HEK293T (cell line): ENCODE results near the gene CMYA5.
"Not testable (repeated sequence)": the region's sequence is repeated elsewhere in the genome, so short reads cannot be mapped to it uniquely, and the experiment has no call there.

Experiments used
- CTCF ChIA-PET: fragments of 350-600 bp; formaldehyde crosslinking; extraction: SDS; loops from one replicate; lab custom pipeline; 2021; ENCODE audit warnings: antibody characterized with exemption, inconsistent platforms; lab: Yijun Ruan, JAX
- POLR2A ChIA-PET: fragments of 350-600 bp; formaldehyde crosslinking; extraction: SDS; loops from one replicate; lab custom pipeline; 2020; ENCODE audit warnings: antibody characterized with exemption, inconsistent platforms; lab: Yijun Ruan, JAX
- DNase-seq: peaks from one replicate; pipeline ENCODE4 v3.0.0; 2012; ENCODE audit warnings: mixed read lengths; ENCODE audit errors: extremely low spot score
- ARNT ChIP-seq: fragments of 450-650 bp; IDR thresholded peaks from 2 replicates; pipeline ENCODE4 v1.6.1; 2017; ENCODE audit warnings: mild to moderate bottlenecking
- BHLHE40 ChIP-seq: fragments of 450-650 bp; IDR thresholded peaks from 2 replicates; pipeline ENCODE4 v1.6.1; 2016; ENCODE audit warnings: mild to moderate bottlenecking, moderate library complexity, borderline replicate concordance
- CTBP1 ChIP-seq: fragments of 450-650 bp; IDR thresholded peaks from 2 replicates; pipeline ENCODE4 v1.6.1; 2016; ENCODE audit warnings: borderline replicate concordance
- ELF4 ChIP-seq: fragments of 450-650 bp; IDR thresholded peaks from 2 replicates; pipeline ENCODE4 v1.6.1; 2017; ENCODE audit warnings: antibody characterized with exemption
- FOXA1 ChIP-seq: fragments of 450-650 bp; IDR thresholded peaks from 2 replicates; pipeline ENCODE4 v1.6.1; 2016; ENCODE audit warnings: mild to moderate bottlenecking
- FOXK2 ChIP-seq: fragments of 450-650 bp; IDR thresholded peaks from 2 replicates; pipeline ENCODE4 v1.6.1; 2016; ENCODE audit warnings: mild to moderate bottlenecking
- FOXM1 ChIP-seq: fragments of 450-650 bp; IDR thresholded peaks from 2 replicates; pipeline ENCODE4 v1.6.1; 2017; ENCODE audit warnings: mild to moderate bottlenecking, borderline replicate concordance
- HDGF ChIP-seq: fragments of 450-650 bp; IDR thresholded peaks from 2 replicates; pipeline ENCODE4 v1.6.1; 2017; ENCODE audit warnings: antibody characterized with exemption, borderline replicate concordance
- L3MBTL2 ChIP-seq: fragments of 450-650 bp; conservative IDR thresholded peaks from 2 replicates; pipeline ENCODE4 v1.6.1; 2016; ENCODE audit warnings: mild to moderate bottlenecking
- LEF1 ChIP-seq: fragments of 450-650 bp; IDR thresholded peaks from 2 replicates; pipeline ENCODE4 v1.6.1; 2017; ENCODE audit warnings: mild to moderate bottlenecking, borderline replicate concordance
- NFRKB ChIP-seq: fragments of 450-650 bp; IDR thresholded peaks from 2 replicates; pipeline ENCODE4 v1.6.1; 2016; ENCODE audit warnings: mild to moderate bottlenecking, moderate library complexity
- SP1 ChIP-seq: fragments of 450-650 bp; IDR thresholded peaks from 2 replicates; pipeline ENCODE4 v1.6.1; 2017
- SUZ12 ChIP-seq: fragments of 450-650 bp; IDR thresholded peaks from 2 replicates; pipeline ENCODE4 v1.6.1; 2016; ENCODE audit warnings: mild to moderate bottlenecking
- TARDBP ChIP-seq: fragments of 450-650 bp; IDR thresholded peaks from 2 replicates; pipeline ENCODE4 v1.6.1; 2016
- ZNF384 ChIP-seq: fragments of 450-650 bp; IDR thresholded peaks from 2 replicates; pipeline ENCODE4 v1.6.1; 2016
- TF ChIP-seq, protein P1 (sequence below): fragments of 450-650 bp; IDR thresholded peaks from 2 replicates; pipeline ENCODE4 v1.6.1; 2016

The CMYA5 gene

GRCh38 chr5:79753877-79754645, 64.4 kb downstream of the CMYA5 start:
- POLR2A ChIA-PET, result no interaction called here
- TF ChIP-seq BHLHE40 (no peak), FOXA1 (no peak), NFRKB (no peak), ZNF384 (no peak), CTBP1 (no peak), FOXM1 (no peak), SUZ12 (no peak), LEF1 (no peak), HDGF (no peak), L3MBTL2 (no peak), SP1 (no peak), ELF4 (no peak), TARDBP (no peak), ARNT (no peak), FOXK2 (no peak)
- TF ChIP-seq, protein P1, sequence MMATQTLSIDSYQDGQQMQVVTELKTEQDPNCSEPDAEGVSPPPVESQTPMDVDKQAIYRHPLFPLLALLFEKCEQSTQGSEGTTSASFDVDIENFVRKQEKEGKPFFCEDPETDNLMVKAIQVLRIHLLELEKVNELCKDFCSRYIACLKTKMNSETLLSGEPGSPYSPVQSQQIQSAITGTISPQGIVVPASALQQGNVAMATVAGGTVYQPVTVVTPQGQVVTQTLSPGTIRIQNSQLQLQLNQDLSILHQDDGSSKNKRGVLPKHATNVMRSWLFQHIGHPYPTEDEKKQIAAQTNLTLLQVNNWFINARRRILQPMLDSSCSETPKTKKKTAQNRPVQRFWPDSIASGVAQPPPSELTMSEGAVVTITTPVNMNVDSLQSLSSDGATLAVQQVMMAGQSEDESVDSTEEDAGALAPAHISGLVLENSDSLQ, result no peak
- no peak for DNase-seq
- CTCF ChIA-PET, result no interaction called here

DNA sequence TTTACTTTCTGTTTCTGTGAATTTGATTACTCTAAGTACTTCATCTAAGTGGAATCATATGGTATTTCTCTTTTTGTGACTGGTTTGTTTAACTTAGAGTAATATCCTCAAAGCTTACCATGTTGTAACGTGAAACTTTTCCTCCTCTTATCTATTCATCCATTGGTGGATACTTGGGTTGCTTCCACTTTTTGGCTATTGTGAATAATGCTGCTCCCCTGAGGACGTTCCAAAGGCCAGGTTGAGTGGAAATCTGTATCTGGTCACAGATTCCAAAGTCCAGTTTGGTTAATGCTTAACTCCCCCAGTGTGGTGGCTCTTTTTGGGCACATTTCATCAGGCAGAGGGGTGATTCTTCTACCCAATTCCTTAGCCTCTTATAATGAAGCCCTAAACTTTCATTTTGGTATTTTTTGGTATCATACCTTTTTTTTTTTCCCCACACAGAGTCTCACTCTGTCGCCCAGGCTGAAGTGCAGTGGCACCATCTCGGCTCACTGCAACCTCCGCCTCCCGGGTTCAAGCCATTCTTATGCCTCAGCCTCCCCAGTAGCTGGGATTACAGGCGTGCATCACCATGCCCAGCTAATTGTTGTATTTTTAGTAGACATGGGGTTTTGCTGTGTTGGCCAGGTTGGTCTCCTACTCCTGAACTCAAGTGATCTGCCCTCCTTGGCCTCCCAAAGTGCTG, 65.4 kb downstream of the CMYA5 start:
- TF ChIP-seq NFRKB (no peak), BHLHE40 (no peak), FOXA1 (no peak), ARNT (no peak)
- POLR2A ChIA-PET, result no interaction called here
- CTCF ChIA-PET, result interaction anchor here (0.6 kb wide), 1 partner anchor 94 kb away, joined by 5 read pairs; no protein-coding TSS in a partner anchor

GRCh38 chr5:79756076-79756475, 66.4 kb downstream of the CMYA5 start:
- POLR2A ChIA-PET, result no interaction called here

More for the DNA sequence above, 65.4 kb downstream of the CMYA5 start:
- DNase-seq, result no peak

GRCh38 chr5:79759436-79759835, 69.8 kb downstream of the CMYA5 start:
- CTCF ChIA-PET, result no interaction called here
- TF ChIP-seq HDGF (no peak), LEF1 (no peak), FOXK2 (no peak), TARDBP (no peak), L3MBTL2 (no peak), NFRKB (no peak), FOXM1 (no peak), BHLHE40 (no peak), ELF4 (no peak), SUZ12 (no peak)
- POLR2A ChIA-PET, result no interaction called here
- no peak for DNase-seq

More at GRCh38 chr5:79756076-79756475, 66.4 kb downstream of the CMYA5 start:
- TF ChIP-seq L3MBTL2 (no peak), SUZ12 (no peak), HDGF (no peak), BHLHE40 (no peak), LEF1 (no peak), FOXA1 (no peak), FOXK2 (no peak)
- no peak for DNase-seq
- CTCF ChIA-PET, result no interaction called here

- POLR2A ChIA-PET, result no interaction called here
- no peak for DNase-seq
- TF ChIP-seq BHLHE40 (no peak), LEF1 (no peak), SUZ12 (no peak), L3MBTL2 (no peak), ELF4 (no peak)
- CTCF ChIA-PET, result no interaction called here
Measured at GRCh38 chr5:79759848-79760247, 70.2 kb downstream of the CMYA5 start.

- ChIA-PET POLR2A (no interaction called here), CTCF (no interaction called here)
- TF ChIP-seq, protein P1, result no peak
- DNase-seq, result no peak
Measured at GRCh38 chr5:79762929-79763328, 73.3 kb downstream of the CMYA5 start.

DNA sequence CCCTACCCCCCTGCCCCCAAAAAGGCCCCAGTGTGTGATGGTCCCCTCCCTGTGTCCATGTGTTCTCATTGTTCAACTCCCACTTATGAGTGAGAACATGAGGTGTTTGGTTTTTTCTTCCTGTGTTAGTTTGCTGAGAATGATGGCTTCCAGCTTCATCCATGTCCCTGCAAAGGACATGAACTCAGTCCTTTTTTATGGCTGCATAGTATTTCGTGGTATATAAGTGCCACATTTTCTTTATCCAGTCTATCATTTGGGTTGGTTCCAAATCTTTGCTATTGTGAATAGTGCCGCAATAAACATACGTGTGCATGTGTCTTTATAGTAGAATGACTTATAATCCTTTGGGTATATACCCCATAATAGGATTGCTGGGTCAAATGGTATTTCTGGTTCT, 74.5 kb downstream of the CMYA5 start:
- CTCF ChIA-PET, DNase-seq, POLR2A ChIA-PET: not testable (repeated sequence)
